ENCODE measurements around the gene STPG4.

GRCh38 chr2:47152803-47153202, 2.3 kb downstream of the STPG4 start:
- TF ChIP-seq EZH2 (IDR thresholded peaks at IDR 0.05; ENCODE audit: insufficient read depth, poor library complexity, severe bottlenecking) (no peak), EZH2phosphoT487 (IDR thresholded peaks at IDR 0.05; ENCODE audit: insufficient read depth, low read depth) (no peak)

Measured in GM23248 (cell line).